ENCODE results near the gene CCL25.
A peak's percentile ranks its signal among the peaks of the same experiment; 100 is the strongest.

Gene CCL25

DNA sequence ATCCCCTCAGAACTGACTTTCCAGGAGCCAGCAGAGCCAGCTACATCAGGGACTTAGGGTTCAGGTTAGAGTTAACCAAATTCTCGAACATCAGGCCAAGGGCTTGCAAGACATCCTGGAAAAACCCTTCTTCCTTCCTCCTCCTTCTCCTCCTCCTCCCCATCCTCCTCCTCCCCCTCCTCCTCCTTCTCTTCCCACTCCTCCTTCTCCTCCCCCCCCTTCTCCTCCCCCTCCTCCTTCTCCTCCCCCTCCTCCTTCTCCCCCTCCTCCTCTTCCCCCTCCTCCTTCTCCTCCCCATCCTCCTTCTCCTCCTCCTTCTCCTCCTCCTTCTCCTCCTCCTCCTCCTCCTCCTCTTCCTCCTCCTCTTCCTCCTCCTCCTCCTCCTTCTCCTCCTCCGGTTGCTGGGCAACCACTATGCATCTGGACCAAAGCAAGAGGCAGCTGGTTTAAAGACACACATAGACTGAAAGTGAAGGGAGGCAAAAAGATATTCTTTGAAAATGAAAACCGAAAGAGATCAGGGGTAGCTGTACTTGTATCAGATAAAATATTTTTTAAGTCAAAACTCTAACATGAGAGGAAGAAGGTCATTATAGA, 5.9 kb upstream of the CCL25 start:
- DNase-seq = no peak

DNA sequence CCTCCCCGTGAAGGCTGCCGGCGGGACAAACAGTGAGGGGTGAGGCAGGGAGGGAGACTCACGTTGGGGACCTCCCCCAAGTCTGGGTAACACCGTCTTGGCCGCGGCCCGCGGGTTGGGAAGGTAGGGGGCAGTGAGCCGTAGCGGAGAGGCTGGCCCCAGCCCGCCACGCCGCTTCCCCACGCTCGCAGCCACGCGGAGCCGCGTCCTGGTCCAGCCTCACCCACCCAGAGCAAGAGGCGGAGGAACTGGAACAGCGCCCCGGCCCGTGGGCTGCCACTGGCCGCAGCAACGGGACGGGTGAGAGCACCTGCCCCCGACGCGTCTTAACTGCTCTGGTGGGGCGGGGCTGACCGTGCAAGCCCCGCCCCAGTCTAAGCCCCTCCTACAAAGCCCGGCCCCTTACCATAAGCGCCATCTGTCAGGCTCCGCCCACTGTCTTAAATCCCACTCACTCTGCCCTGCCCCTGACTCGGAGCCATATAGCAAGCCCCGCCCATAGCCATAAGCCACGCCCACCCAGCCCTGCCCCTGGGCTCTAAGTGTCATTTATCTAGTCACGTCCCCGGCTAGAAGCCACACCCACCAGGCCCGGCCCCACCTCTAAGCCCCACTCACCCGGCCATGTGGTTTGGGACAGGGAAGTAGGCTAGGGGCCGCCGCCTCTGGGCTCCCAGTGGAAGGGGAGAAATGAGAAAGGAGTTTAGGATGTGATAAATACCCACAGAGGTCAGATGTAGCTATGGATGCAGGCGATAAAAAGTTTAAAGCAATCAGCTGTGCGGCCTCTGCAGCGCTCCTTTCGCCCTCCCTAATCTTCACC, 2.1 kb upstream of the CCL25 start:
- DNase-seq = peak; percentile 85

- no peak for DNase-seq
These were observed 1.6 kb downstream of the CCL25 start for GRCh38 chr19:8054169-8054568.

DNA sequence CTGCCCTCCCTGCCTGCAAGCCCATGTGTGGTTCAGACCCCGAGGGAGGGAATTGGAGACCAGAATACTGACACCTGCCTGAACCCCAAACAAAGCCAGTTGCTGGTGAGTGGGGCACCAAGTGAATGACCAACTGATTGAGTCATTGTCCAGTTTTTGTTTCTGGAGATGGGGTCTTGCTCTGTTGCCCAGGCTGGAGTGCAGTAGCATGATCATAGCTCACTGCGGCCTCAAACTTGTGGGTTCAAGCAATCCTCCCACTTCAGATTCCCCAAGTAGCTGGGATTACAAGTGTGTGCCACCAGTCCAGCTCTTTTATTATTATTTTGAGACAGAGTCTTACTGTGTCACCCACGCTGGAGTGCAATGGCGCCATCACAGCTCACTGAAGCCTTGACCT, 4.0 kb downstream of the CCL25 start:
- no peak for DNase-seq

DNA sequence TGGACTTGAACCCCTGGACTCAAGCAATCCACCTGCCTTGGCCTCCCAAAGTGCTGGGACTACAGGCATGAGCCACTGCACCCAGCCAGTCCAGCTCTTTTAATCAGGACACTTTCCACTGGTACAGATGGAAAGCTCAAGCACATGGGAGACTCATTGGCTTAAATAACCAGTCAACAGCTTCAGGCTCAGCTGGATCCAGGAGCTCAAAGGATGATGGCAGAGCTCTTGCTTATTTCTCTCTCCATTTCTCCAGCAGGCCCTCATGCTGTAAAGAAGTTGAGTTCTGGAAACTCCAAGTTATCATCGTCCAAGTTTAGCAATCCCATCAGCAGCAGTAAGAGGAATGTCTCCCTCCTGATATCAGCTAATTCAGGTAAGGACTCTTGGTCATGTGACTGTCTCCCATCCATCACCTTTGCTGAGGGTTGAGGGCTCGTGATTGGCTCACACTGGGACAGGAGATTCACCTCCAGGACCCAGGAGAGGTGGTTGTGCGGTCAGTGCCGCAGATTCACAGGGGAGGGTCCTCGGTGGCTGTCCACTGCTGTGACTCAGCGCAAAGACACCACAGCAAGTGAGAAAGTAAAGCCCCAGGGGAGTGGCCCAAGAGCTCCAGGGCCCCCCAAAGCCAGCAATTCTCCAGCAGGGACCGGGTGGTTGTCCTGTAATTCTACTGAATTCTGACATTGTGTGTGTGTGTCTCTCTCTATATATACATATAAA, 5.1 kb downstream of the CCL25 start:
- no peak for DNase-seq

GRCh38 chr19:8064911-8065874, 12.6 kb downstream of the CCL25 start:
- no peak for DNase-seq

GRCh38 chr19:8065875-8066261, 13.3 kb downstream of the CCL25 start:
- no peak for DNase-seq

DNA sequence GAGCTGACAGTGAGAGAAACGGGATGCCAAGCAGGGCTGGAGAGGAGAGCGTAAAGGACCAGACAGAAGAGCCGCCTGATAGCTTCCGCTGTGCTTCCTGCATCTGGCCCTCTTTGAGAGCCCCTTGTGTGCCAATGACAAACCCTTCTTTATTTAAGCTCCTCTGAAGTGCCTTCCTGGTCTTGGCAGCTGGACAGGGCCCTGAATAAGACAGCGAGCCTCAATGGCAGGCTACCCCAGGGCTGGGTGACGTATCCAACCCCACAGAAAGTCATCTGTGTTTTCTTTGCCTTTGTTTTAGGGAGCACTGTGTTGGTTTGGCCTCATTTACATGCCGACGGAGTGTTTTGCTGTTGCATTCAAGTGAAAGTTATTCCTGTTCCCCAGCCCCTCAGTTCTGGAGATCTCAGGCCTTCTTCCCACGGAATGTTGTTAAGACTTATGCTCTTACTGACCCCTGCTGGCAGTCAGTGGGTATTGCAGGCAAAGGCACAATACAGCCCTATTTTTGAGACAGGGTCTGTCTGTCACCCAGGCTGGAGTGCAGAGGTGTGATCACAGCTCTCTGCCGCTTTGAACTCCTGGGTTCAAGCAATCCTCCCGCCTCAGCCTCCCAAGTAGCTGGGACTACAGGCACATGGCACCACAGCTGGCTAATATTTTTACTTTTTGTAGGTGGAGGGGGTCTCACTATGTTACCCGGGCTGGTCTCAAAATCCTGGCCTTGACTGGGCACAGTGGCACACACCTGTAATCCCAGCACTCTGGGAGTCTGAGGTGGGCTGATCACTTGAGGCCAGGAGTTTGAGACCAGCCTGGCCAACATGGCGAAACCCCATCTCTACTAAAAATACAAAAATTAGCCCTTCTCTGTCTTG, 16.8 kb downstream of the CCL25 start:
- DNase-seq = peak; percentile 28

GRCh38 chr19:8071912-8072311, 19.4 kb downstream of the CCL25 start:
- no peak for DNase-seq

- DNase-seq = no peak
These were observed 21.9 kb downstream of the CCL25 start for GRCh38 chr19:8074501-8074900.

DNA sequence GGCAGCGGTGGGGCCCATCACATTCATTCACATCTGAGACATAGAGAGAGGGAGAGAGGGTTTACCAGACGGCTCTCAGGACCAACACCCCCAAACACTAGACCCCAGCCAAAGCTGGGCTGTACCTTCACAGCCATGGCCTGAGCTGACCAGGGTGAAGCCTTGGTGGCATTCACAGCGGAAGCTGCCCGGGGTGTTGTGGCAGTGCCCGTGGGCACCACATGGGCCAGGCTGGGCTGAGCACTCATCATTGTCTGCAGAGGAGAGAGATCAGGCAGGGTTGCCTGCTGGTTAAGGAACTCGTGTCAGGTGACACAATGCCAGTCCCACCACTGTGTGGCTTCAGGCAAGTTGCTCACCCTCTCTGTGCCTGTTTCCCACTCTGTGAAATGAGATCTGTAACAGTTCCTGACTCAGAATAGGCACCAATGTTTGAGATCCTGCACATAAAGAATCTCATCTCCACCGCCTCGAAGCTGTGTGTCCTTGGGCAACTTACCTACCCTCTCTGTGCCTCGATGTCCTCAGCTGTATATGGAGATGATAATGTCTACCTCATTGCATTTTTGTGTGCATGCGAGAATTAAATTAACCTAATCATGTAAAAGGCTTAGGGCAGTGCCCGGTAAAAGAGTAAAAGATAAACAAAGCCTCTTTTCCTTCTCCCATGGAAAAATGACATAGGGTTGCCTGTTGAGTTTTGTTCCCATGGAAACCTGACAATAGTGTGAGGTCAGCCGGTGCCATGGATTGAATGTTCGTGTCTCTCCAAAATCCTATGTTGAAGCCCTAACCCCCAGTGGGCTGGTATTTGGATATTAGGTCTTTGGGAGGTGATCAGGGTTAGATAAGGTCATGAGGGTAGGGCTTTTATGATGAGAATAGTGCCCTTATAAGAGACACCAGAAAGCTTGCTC, 22.9 kb downstream of the CCL25 start:
- DNase-seq = no peak

- no peak for DNase-seq
These were observed 27.4 kb downstream of the CCL25 start for GRCh38 chr19:8079988-8080387.

GRCh38 chr19:8080832-8081231, 28.3 kb downstream of the CCL25 start:
- no peak for DNase-seq

GRCh38 chr19:8081569-8082550, 29.3 kb downstream of the CCL25 start:
- DNase-seq = no peak

- no peak for DNase-seq
These were observed 30.6 kb downstream of the CCL25 start for GRCh38 chr19:8083141-8083540.

DNA sequence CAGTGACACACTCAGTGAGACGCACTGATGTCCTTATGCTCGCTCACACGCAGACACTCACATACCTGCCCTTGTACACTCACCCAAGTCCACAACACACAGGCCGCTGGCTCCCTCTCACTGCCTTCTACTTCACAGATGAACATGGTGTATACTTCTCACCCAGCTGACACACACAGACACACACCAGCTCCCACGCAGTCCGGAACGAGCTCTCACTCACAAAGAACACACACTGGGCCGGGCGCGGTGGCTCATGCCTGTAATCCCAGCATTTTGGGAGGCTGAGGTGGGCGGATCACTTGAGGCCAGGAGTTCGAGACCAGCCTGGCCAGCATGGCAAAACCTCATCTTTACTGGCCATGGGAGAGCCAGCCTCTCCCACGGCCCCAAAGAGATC, 31.6 kb downstream of the CCL25 start:
- no peak for DNase-seq

DNA sequence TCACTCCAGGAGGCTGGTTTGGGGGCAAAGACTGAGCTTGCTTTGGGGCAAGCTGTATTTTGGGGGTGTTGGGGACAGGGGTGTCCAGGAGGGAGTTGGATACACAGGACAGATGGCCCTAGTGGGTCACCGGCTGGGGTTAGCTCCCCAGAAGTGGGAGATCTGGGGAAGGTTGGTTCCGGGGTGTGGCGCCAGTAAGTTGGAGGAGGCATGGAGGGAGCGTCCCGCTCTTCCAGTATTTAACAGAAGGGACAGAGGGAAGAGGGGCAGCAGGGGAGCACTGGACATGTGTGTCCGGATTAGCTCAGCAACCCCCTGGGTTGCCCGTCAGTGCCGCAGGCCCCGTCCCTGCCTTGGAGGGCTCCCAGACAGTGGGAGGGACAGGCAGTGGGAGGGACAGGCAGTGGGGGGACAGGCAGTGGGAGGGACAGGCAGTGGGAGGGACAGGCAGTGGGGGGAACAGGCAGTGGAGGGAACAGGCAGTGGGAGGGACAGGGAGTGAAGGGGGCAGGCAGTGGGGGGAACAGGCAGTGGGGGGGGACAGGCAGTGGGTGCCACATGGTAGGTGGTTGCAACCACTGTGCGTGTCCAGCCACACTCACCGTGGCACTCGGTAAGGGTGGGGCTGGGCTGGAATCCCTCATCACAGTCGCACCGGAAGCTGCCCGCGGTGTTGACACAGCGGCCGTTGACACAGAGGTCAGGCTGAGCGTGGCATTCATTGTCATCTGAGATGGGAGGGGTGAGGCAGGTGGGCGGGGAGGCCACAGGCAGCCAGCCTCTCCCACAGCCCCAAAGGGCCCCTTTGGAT, 33.2 kb downstream of the CCL25 start:
- no peak for DNase-seq

DNA sequence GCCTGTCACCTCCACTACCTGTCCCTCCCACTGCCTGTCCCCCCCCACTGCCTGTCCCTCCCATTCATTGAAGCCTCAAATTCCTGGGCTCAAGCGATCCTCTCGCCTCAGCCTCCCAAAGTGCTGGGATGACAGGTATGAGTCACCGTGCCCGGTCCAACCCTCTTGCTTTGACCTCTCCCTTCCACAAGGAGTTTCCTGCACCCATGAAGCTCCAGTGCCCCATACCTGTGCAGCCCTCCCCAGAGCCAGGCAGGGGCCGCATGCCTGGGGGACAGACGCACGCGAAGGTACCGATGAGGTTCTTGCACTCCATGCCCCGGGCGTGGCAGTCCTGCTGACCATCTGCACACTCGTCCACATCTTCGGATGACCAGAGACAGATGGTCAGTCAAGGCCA, 34.3 kb downstream of the CCL25 start:
- DNase-seq = no peak

- DNase-seq = no peak
These were observed 35.3 kb downstream of the CCL25 start for GRCh38 chr19:8087876-8088275.

All from NCI-H1092 treated with DMSO at 0.1 percent for 48 hours (cell line).